COLO668 (cell line): Measurements from ENCODE around the gene SRRT.

Source experiments
- DNase-seq: peaks from one replicate; lab custom pipeline; 2025; ENCODE audit not compliant: unreplicated experiment; lab: John Stamatoyannopoulos, UW

The SRRT gene

DNA sequence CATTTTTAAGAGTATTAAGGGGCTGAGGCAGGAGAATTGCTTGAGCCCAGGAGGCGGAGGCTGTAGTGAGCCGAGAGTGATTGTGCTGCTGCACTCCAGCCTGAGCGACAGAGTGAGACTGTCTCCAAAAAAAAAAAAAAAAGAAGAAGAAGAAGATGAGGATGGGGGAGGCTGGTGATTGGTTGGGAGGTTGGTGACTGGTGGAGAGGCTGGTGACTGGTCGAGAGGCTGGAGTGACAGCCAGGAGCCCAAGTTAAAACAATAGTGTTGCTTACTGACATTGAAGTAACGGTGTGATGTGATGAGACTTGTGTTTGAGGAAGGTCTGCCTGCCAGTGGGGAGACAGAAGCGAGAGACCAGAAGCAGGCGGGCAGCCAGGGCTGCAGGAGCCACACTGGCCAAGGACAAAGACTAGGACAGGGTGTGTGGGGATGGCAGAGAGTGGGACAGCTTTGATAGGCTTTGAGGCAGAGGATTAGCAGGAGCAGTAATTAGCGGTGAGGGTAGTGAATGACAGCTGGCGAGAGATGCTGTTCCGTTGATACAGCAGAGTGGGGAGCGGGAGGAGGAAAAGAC lies 4.9 kb downstream of the SRRT start:
- DNase-seq, result no peak

DNA sequence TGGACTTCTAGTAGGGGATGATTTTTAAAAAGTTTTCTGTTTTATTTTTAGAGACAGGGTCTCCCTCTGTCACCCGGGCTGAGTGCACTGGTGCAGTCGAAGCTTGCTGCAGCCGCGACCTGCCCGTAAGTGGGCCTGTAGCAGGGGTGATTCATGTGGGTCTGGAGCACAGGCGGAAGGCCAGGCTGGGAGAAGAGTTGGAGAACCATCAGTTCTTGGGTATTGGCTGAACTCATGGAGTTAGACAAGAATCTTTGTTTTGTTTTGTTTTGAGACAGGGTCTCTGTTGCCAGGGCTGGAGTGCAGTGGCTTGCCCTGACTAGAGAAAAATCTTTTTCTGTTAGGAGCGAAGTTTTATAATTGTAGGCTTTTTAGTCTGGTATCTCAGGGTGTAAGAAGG lies 5.7 kb downstream of the SRRT start:
- DNase-seq, result no peak

DNA sequence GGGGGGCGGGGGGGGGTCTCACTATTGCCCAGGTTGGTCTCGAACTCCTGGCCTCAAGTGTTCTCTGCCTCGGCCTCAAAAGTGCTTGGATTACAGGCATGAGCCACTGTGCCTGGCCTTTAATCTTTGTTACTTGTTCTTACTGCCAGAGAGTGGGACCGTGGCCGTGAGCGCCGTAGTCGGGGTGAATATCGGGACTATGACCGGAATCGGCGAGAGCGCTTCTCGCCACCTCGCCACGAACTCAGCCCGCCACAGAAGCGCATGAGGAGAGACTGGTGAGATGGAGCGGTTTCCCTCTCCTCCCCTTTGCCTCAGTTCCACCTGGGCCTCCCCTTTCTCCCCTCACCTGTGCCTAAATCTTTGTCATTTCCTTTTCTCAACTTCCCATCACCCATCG lies 6.2 kb downstream of the SRRT start:
- no peak for DNase-seq

DNA sequence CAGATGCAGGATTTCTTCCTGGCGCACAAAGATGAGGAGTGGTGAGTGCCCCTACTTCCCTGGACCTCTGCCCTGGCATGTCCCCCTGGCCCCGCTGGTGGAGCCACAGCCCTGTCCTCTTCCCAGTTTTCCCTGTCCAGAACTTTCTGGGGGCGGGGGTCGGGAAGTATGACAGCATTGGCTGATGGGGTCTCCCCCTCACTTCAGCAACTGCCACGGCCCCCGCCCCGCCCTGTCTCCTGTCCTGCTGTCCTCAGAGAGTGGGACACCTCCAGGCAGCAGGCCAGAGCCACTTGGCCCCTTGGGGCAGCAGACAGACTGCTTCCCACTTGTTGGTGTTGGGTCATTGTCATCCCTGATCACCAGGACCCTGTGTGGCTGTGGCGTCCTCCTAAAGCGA lies 7.3 kb downstream of the SRRT start:
- DNase-seq, result no peak

DNA sequence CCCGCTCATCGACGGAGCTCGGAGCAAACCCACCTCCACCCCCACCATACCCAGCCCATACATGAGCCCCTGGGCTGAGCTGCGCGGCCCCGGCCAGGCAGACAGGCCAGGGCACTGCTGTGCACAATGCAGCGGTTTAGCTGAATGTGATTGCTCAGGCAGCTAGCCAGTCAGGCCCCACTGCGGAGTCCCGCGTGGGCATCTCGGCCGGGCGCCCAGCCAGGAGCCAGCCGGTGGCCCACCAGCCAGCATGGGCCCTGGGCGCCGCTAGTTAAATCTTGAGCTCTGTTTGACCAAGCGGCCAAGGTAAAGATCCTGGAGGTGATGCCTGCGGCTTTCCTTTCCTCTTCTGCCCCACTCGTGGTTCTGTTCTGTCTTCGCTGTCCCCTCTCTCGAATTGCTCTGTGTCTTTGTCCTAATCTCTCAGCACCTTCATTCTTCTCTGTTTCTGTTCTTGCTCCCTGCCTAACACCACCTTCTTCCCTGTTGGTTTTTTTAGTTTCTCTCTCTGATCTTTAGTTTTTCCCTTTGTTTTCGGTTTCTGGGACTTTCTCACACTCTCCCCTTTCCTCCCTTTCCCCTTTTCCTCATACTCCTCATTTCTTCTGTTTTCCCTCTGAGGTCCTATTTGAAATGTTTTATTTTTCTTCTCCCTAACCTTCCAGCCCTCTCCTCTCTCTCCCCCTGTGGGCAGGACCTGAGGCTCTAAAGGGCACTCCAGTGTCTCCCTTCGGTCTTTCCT lies 8.1 kb downstream of the SRRT start:
- DNase-seq, result no peak

DNA sequence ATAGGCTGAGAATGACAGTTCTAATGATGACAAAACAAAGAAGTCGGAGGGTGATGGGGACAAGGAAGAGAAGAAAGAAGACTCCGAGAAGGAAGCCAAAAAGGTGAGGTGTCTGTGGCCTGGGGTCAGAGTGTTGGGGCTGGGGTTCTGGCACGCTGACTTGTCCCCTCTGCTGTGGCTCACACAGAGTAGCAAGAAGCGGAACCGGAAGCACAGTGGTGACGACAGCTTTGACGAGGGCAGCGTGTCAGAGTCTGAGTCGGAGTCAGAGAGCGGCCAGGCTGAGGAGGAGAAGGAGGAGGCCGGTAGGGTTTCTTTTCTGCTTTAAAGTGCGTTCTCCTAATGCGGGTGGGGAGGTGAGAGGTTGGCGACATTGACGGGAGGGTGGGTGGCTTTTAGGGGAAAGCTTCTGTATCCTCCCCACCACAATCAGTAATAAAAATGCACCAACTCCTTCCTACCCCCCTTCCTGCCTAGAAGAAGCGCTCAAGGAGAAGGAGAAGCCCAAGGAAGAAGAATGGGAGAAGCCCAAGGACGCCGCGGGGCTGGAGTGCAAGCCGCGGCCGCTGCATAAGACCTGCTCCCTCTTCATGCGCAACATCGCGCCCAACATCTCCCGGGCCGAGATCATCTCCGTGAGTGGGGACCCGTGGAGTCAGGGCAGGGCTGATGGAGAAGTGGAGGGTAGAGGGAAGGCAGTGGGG lies 10.0 kb downstream of the SRRT start:
- DNase-seq, result no peak

DNA sequence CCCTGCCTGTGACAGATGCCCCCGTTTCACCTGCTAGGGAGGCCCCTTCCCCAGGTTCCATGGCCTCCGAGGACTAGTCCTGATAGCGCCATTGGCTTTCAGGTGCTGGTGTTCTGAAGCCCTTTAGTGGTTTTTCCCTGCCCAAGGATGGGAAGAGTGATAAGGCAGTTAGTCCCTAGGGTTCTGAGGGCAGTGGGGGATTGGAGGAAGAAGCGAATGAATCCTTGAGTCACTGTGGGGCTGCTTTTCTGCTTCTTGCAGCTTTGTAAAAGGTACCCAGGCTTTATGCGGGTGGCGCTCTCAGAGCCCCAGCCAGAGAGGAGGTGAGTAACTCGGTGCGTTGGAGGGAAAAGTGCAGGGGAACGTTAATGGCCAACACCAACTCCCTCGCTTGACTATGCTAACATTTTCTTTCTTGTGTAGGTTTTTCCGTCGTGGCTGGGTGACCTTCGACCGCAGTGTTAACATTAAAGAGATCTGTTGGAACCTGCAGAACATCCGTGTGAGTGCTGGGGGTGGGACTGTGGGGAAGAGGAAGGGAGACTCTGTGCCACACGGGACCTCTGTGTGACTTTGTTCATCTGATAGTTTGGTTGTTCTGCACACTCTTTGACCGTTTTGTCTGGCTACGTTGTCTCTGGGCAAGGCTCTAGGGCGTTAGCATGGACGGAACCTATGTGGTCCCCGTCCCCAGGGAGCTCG lies 10.7 kb downstream of the SRRT start:
- no peak for DNase-seq

DNA sequence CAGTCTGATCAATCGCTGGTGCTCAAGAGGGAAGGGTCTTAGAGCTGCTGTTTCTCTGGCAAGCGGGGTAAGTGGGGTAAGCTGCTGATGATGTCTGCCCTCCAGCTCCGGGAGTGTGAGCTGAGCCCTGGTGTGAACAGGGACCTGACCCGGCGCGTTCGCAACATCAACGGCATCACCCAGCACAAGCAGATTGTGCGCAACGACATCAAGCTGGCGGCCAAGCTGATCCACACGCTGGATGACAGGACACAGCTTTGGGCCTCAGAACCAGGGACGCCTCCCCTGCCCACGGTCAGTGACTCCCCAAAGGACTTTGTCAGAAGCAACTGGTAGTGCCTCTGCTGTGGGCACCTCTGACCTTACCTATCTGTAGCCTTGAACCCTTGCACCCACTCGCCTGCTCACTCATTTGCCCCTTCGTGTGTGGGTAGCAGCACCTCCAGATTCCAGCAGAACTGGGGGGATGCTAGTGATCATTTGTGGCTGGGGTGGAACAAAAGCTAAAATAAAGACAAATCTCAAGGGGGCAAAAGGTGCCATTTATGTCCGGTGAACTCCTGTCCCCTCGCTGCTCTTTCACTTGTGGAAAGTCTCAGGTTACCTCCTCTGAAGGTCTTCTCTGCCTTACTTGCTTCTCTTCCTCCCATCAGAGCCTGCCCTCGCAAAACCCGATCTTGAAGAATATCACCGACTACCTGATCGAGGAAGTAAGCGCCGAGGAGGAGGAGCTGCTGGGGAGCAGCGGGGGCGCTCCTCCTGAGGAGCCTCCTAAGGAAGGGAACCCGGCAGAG lies 11.4 kb downstream of the SRRT start:
- no peak for DNase-seq

DNA sequence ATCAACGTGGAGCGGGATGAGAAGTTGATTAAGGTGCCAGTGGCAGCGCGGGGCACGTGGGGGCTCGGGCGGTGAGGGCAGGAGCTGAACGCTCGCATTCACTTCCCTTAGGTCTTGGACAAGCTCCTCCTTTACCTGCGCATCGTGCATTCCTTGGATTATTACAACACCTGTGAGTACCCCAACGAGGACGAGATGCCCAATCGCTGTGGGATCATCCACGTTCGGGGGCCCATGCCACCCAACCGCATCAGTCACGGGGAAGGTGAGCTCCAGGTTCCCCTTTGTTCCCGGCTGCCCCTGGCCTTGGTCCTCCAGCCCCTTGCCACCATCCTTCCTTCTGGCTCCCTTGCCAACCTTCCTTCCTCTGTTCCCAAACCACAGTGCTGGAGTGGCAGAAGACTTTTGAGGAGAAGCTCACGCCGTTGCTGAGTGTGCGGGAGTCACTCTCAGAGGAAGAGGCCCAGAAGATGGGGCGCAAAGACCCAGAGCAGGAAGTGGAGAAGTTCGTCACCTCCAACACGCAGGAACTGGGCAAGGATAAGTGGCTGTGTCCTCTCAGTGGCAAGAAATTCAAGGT lies 12.1 kb downstream of the SRRT start:
- no peak for DNase-seq

DNA sequence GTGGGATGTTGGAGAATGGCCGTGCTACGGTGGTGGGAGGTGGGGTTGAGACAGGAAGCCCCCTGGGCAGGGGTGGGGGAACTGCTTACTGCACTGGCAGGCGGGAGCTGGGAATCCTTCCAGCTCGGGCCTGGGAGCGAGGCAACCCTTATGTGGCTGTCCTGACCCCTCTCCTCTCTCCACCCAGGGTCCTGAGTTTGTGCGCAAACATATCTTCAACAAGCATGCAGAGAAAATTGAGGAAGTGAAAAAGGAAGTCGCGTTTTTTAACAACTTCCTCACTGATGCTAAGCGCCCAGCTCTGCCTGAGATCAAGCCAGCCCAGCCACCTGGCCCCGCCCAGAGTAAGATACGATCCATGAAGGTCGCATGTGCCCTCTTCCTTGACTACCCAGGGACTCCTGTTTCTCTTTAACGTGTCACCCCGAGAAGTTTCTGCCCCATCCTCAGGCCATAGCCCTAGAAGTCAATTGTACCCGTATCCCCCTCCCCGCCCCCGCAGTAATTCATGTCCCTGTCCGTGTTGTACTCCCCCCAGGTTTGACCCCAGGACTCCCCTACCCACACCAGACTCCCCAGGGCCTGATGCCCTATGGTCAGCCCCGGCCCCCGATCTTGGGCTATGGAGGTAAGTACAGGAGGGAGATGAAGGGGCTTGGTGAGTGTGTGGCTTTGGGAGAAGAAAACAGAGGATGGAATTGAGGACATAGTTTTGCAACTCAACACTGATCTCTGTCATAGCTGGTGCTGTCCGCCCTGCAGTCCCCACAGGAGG lies 12.8 kb downstream of the SRRT start:
- DNase-seq, result no peak

DNA sequence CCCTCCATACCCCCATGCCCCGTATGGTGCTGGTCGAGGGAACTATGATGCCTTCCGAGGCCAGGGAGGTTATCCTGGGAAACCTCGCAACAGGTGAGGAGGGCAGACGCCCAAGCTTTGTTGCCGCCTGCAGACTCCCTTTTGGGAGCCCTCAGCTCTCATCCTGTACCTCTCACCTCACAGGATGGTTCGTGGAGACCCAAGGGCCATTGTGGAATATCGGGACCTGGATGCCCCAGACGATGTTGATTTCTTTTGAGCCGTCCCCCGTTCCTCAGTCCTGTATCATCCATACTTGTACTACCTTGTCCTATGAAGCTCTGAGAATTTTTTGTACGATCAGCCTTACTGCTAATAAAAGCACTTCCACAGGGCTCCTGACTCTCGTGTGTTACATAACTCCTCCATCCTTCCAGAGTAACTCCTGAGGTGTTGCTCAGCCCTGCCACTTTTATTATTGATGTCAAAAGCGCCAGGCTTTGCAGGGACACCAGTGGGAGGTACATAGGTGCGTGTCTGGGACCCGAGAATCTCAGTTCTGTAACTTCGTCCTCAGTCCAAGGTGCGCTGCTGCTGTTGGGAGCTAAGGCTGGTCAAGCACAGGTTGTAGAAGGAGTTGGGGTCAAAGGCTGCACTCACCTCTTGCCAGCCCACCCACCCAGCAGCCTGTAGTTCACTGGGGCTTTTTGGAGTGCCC lies 13.5 kb downstream of the SRRT start:
- DNase-seq, result no peak

DNA sequence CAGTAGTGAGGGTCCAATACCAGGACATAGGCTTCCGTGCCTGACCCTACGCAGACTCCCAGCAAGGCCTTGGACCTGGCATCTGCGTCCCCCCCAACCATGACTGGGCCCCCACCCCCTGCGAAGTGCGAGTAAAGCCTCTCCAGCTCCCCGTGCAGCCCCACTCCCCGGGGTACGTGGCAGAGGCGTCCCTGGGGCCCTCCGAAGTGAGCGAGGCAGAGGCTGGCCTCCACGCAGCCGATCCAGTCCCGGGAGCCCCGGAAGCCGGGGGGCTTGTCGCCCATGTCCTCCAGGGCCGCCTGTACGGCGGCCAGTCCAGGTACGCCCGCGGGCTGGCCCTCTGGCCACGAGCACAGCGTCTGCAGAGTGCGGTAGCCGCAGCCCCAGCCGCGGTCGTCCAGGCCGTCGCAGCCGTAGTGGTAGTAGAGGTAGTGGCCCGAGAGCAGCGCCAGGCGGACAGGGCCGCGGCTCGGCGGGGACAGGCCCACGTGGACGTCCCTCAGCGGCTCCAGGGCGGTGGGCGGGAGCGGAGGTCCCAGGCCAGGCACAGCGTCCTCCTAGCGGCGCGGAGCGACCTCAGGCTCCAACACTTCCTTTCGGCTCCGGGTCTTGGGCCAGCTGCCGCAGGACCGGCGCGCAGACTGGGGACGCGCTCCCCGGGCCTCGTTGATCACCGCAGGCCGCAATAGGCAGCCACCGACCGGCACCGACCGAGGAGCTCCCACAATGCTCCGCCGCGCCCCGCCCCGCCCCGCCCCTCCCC lies 14.3 kb downstream of the SRRT start, which contains the start of gene UFSP1:
UFSP1 (minus strand) TSS at position 728 of the 763 bp plus-strand sequence; CDS start at position 284, 444 bp downstream.
- DNase-seq, result peak; percentile 76

DNA sequence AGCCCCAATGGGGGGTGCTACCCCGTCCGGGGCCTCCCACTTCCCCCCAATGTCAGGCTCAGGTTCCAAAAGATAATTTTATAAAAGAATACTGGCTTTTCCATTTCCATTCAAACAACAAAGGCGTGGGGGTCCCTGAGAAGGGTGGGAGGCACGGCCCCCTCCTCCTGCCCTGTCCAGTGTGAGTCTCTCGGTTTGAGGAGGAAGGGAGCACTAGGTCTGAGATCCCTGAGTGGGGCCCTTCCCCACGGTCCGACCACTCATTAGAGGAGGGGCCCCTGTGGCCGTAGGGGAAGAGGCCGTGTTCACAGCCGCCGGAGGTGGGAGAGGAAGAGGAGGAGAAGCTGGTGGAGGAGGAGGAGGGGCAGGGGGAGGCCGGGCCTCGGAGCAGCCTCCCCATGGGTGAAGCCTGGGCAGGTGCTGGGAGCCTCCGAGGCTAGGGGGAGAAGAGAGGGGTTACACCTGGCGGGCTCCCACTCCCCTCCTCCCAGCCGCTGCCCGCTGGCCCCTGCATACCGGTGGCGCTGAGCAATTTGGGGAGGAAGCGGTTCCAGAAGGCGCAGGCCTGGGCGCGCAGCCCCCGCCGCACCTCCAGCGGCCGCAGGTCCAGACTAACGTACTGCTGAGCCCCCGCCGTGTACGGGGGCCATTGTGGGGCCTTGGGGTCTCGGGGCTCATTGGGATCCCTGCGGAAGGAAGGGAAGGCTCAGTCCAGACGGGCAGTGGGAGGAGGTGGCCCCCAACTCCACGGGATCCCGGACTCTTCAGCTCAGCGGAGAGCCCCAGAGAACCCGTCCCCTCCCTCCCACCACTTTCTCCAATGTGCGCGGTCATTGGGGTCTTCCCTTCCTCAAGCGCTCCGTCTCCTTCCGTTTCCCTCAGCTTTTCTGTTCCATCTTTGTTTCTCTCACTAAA lies 16.0 kb downstream of the SRRT start:
- no peak for DNase-seq

DNA sequence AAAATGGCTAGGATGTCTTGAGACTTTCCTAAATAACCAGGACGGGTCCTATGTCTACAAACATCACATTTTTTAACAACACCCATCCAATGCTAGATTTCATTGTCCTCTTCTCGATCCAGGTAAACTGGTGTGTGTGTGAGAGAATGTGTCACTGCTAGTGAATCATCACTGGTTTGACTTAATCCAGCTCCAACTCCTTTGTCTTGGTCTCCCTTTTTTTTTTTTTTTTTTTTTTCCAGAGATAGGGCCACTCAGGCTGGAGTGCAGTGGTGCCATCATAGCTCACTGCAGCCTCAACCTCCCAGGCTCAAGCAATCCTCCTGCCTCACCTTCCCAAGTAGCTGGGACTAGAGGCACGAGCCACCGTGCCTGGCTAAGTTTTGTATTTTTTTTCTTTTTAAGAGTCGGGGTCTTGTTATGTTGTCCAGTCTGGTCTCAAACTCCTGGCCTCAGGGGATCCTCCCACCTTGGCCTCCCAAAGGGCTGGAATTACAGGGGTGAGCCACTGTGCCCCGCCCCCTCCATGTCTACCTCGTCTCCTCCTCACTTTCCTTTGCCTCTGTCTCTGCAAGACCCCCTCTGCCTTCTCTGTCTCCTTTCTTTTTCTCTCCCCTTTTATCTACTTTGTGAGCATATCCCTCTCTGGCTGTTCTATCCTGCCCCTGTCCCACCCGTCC lies 16.8 kb downstream of the SRRT start:
- no peak for DNase-seq

DNA sequence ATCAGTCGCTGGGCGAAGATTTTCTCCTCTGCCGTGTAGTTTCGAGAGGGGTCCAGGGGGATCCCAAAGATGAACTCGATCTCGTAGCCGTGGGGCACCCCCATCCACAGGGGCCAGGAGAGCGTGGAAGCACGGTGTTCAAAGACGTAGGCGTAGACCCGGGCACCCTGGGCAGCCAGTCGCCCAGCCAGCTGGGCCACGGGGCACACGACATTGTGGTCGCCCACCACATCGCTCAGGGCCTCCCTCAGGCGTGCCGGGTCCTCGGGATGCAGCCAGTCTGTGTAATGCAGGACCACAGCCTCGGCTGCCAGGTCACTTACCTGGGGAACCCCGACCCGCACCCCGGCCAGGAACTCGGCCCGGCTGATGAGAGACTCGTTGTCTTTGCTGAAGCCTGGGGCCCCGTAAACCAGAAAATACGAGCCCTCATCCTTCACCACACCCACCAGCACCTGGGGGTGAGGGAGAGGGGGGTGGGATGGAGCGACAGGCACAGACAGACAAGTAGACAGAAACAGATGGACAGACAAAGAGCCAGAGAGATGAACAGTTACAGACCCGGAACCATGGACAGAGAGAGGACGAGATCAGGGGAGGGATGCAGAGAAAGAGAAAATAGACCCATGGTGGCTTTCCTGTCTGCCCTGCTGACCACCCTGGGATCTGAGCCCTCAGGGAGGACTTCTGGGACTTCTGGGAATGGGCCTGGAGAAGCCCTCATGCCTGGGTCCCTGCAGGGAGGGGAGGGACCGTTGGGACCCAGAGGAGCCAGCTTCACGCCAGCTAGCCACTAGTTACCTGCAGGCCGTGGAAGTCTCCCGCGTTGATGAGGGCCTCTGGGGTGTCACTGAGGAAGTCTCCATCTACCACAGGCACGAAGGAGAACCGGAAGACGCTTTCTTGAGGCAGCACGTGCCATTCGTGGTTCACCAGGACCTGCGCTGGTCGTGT lies 17.7 kb downstream of the SRRT start:
- DNase-seq, result no peak
